Testis (tissue), 3 donors: ENCODE measurements around the gene TMEM151B. TPM values are rescaled to one million over a fixed set of nuclear protein-coding genes. Genes with fewer than 3 reads are reported as not detected.
A peak's percentile ranks its signal among the peaks of the same experiment; 100 is the strongest.

ENCODE experiments used
- DNase-seq: peaks from one replicate; pipeline ENCODE4 v3.0.0-alpha.2; 2019
- H3K27ac ChIP-seq, 2 donors: fragments of 200-600 bp; sonication (generic); one replicate each; pipeline ENCODE4 v1.5.1; 2019
- H3K27me3 ChIP-seq: fragments of 200-600 bp; sonication (generic); one replicate; pipeline ENCODE4 v1.5.1; 2019
- H3K36me3 ChIP-seq: fragments of 200-600 bp; sonication (generic); one replicate; pipeline ENCODE4 v1.5.1; 2017; ENCODE audit warnings: low read depth; ENCODE audit errors: missing control alignments
- H3K4me1 ChIP-seq: fragments of 200-600 bp; sonication (generic); one replicate; pipeline ENCODE4 v1.5.1; 2019
- H3K4me3 ChIP-seq, 2 donors: fragments of 200-600 bp; sonication (generic); one replicate each; pipeline ENCODE4 v1.5.1; 2017 to 2019
- H3K9me3 ChIP-seq: fragments of 200-600 bp; sonication (generic); one replicate; pipeline ENCODE4 v1.5.1; 2017
- CTCF ChIP-seq, 3 experiments: fragments of 450-650 bp in 2 of 3; fragments of 200-600 bp in 1 of 3; sonication (generic) in 1 of 3; IDR thresholded peaks; one replicate each; pipeline ENCODE4 v1.5.1; 2016 to 2019; ENCODE audit warnings: antibody characterized with exemption in 3 of 3, mild to moderate bottlenecking in 2 of 3, moderate library complexity in 1 of 3
- POLR2A ChIP-seq: fragments of 450-650 bp; IDR thresholded peaks from one replicate; pipeline ENCODE4 v1.6.1; 2017; ENCODE audit warnings: antibody characterized with exemption, mild to moderate bottlenecking, moderate library complexity
- WGBS, 2 donors: methylation state at CpG; one replicate each; pipeline ENCODE4 v1.1.5; 2018; 5-methylcytosine and 5-hydroxymethylcytosine counted together
- intact Hi-C: fragments of 100-400 bp; cut with DNase I; formaldehyde crosslinking; loops from one replicate; pipeline ENCODE4 v1.15.1; 2023; ENCODE audit warnings: low total_unique reads
- polyA plus RNA-seq: library from polyadenylated mRNA; stranded (reverse); fragments of 350-450 nt; fragmentation: Illumina TruSeq; extraction: RNeasy Lipid Tissue Mini Kit (QIAGEN cat#74804); gene quantifications from one replicate; pipeline ENCODE4 v1.2.3, GENCODE V29; 2014; ENCODE audit warnings: low read depth, low replicate concordance; ENCODE audit not compliant: insufficient read depth
- total RNA-seq, 2 donors: library from RNA; depleted of rRNA; stranded (reverse); fragments of >200 nt; gene quantifications; one replicate each; pipeline ENCODE4 v1.2.3, GENCODE V29; 2016

The TMEM151B gene
- total and polyA plus RNA-seq, 3 donors from 2014 or later = 1.3 to 2.8 (median 1.6) TPM

DNA sequence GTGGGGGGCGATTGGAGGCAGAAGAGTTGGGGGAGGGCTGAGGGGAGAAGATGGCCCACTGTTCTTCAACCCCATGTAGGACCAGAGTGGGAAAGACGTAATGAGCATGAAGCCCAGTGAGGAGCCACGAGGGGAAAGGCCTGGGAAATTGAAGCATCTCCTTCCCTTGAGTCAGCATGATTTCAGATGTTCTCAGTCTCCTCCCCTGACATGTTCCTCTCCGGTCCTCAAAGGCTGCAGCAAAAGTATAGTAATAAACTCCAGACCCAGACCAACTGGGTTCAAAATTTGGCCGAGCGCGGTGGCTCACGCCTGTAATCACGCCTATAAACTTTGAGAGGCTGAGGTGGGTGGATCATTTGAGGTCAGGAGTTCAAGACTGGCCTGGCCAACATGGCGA is 3.0 kb upstream of the TMEM151B start:
- Histone ChIP-seq H3K4me3 (no peak overlapping the region), H3K27ac (no peak overlapping the region), H3K36me3 (no peaks in the 10 kb centered on the region), H3K4me1 (peaks cover 23% of the 10 kb centered on the region), H3K27me3 (no peaks in the 10 kb centered on the region), H3K9me3 (no peaks in the 10 kb centered on the region)
- intact Hi-C loops = loop anchor here (10.0 kb wide), 1 partner anchor 188 kb away; no protein-coding TSS in a partner anchor
- no peak for DNase-seq
- 68 to 71% methylated on average over 10 of the region's 10 CpGs for WGBS, 2 donors
- TF ChIP-seq POLR2A = no peak
- TF ChIP-seq CTCF (IDR thresholded peaks at IDR 0.05) = no peak

DNA sequence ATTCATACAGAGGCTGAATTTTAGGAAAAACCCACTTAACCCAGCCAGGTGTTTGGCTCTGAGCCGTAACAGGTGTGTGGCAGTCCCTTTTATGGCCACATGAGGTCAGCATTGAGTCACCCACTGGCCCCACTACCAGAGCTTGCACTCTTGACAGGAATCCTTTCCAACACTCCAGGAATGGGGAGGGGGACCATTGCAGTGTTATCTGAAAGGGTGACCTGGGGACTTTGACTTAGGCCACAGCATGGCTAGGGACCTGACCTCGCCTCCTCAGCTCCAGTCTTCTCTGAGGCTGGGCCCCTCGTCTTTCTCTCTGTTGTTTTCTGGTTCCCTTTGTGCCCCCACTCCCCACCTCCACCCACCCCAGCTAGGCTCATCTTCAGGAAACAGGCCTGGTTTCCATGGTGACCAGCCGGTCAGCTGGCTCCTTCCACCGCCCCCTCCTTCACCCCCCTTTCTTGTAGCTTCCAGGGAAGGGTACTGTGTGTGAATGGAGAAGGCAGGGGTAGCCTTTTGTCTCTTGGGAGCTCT is 2.1 kb upstream of the TMEM151B start:
- no peak for TF ChIP-seq POLR2A
- peak; percentile 61 to 85 (median 74) for TF ChIP-seq CTCF (IDR thresholded peaks at IDR 0.05)
- peak; percentile 77 for DNase-seq
- Histone ChIP-seq H3K9me3 (no peaks in the 10 kb centered on the region), H3K4me1 (peaks cover 17% of the 10 kb centered on the region), H3K27ac (no peak overlapping the region), H3K27me3 (no peaks in the 10 kb centered on the region), H3K4me3 (no peak overlapping the region), H3K36me3 (no peaks in the 10 kb centered on the region)
- WGBS, 2 donors = 33 to 38% methylated on average over 5 of the region's 5 CpGs
- intact Hi-C loops = loop anchor here (10.0 kb wide), 1 partner anchor 187 kb away; no protein-coding TSS in a partner anchor

DNA sequence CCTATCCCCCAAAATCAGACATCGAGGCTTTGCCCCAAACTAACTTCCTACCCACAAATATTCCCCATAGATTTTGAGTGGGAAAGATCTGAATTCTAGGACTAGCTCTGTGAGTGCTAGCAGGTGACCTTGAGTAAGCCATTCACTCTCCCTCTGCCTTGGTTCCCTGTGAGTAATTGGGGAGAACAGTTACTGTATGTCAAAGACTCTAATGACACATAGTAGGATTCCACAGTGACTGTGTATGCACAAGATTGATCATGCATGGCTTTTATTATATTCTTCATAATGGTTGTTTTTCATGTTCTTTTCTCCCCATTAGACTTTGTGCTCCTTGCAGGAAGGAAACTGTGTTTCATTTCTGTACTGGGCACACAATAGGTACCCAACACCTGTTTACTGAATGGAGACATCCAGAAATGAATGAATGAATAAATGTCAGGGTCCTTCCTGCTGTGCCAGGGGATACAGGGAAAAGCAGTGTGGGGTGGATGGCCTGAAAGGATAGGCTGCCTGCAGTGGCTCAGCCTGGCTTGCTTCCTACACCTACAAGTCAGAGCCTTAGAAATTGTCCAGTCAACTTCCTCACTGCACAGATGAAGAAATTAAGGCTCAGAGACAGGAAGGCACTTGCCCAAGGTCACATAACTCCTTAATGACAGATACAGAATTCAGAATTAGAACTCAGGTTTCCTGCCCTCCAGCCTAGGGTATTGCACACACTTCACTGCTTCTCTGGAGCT is 901 bp upstream of the TMEM151B start:
- no peak for DNase-seq
- no peak overlapping the region for H3K4me3 ChIP-seq
- no peaks in the 10 kb centered on the region for H3K9me3 ChIP-seq
- no peaks in the 10 kb centered on the region for H3K36me3 ChIP-seq
- no peak for TF ChIP-seq CTCF (IDR thresholded peaks at IDR 0.05)
- TF ChIP-seq POLR2A = no peak
- no peaks in the 10 kb centered on the region for H3K27me3 ChIP-seq
- H3K27ac ChIP-seq = no peak overlapping the region
- H3K4me1 ChIP-seq = peaks cover 6% of the 10 kb centered on the region
- 90 to 93% methylated on average over 1 of the region's 1 CpG for WGBS, 2 donors
- intact Hi-C loops = loop anchor here (10.0 kb wide), 1 partner anchor 185 kb away; no protein-coding TSS in a partner anchor

- Histone ChIP-seq H3K36me3 (no peaks in the 10 kb centered on the region), H3K27me3 (no peaks in the 10 kb centered on the region), H3K9me3 (no peaks in the 10 kb centered on the region), H3K4me3 (peak overlapping the region in 1 of 2 donors; percentile 41), H3K27ac (no peak overlapping the region), H3K4me1 (no peaks in the 10 kb centered on the region)
- TF ChIP-seq POLR2A (no peak), CTCF (IDR thresholded peaks at IDR 0.05) (no peak)
- no peak for DNase-seq
- intact Hi-C loops = no loop called here
- 4 to 8% methylated on average over 7 to 23 of the region's 90 CpGs for WGBS, 2 donors
These were observed 516 bp downstream of the TMEM151B start for GRCh38 chr6:44270526-44271405.
